A549 (cell line): ENCODE data around the gene HAUS3. TPM values are rescaled to one million over a fixed set of nuclear protein-coding genes. Genes with fewer than 3 reads are reported as not detected.

ENCODE experiments used
- ATAC-seq, 2 experiments: fragments of 200-7000 bp in 1 of 2; fragments of >200 bp in 1 of 2; cut with Nextera tagmentation in 1 of 2; cut with Tn5 transposase in 1 of 2; 3 replicates each; pipeline versions ENCODE4 v1.8.0 to v1.9.1; 2018 to 2020; ENCODE audit warnings: mild to moderate bottlenecking in 1 of 2, moderate library complexity in 1 of 2
- CTCF ChIA-PET: fragments of 300-600 bp; sonication (Branson Sonifier 250); formaldehyde crosslinking; extraction: SDS; loops from one replicate; lab custom pipeline; 2021; ENCODE audit warnings: antibody characterized with exemption, inconsistent platforms; lab: Yijun Ruan, JAX
- POLR2A ChIA-PET: fragments of 350-600 bp; formaldehyde crosslinking; extraction: SDS; loops from one replicate; lab custom pipeline; 2021; ENCODE audit warnings: antibody characterized with exemption, inconsistent platforms; lab: Yijun Ruan, JAX
- DNase-seq, 2 experiments: peaks; one replicate each; pipeline versions ENCODE4 v3.0.0 to v3.0.0-alpha.2; 2011 to 2016; ENCODE audit warnings: low read depth in 1 of 2, low spot score in 1 of 2
- FAIRE-seq: peaks from 2 replicates; lab custom pipeline; 2011; peaks lifted over from hg19 to GRCh38; lab: Jason Lieb, UNC
- H3K27ac ChIP-seq, 2 experiments: fragments of >200 bp; sonication (Bioruptor Twin); formaldehyde crosslinking; 3 replicates each; pipeline ENCODE4 v1.5.1; 2016 to 2017
- H3K4me1 ChIP-seq: fragments of >200 bp; sonication (Bioruptor Twin); formaldehyde crosslinking; 3 replicates; pipeline ENCODE4 v1.6.1; 2016
- H3K4me2 ChIP-seq: fragments of >200 bp; sonication (Bioruptor Twin); formaldehyde crosslinking; 3 replicates; pipeline ENCODE4 v1.6.1; 2016
- H3K4me3 ChIP-seq: fragments of >200 bp; sonication (Bioruptor Twin); formaldehyde crosslinking; 3 replicates; pipeline ENCODE4 v1.5.1; 2016
- H3K9me3 ChIP-seq: fragments of >200 bp; sonication (Bioruptor Twin); formaldehyde crosslinking; 3 replicates; pipeline ENCODE4 v1.6.1; 2016
- ATOH8 ChIP-seq: fragments of 250-450 bp; sonication (Bioruptor Pico); IDR thresholded peaks from 2 replicates; pipeline ENCODE4 v1.5.0; 2020; ENCODE audit warnings: low read depth, mild to moderate bottlenecking, moderate library complexity
- BHLHE40 ChIP-seq: IDR thresholded peaks from 2 replicates; pipeline ENCODE4 v1.6.1; 2012; ENCODE audit warnings: low read depth, low read length, inconsistent platforms
- CEBPB ChIP-seq, 2 experiments: fragments of >200 bp in 1 of 2; sonication (Bioruptor Twin) in 1 of 2; formaldehyde crosslinking in 1 of 2; IDR thresholded peaks; 2 replicates each; pipeline ENCODE4 v1.6.1; 2012 to 2016
- CHD2 ChIP-seq: fragments of 150-350 bp; IDR thresholded peaks from 2 replicates; pipeline ENCODE4 v1.6.1; 2014; ENCODE audit warnings: low read length; ENCODE audit not compliant: partially characterized antibody
- CHD4 ChIP-seq: fragments of 200-600 bp; sonication (generic); IDR thresholded peaks from 2 replicates; pipeline ENCODE4 v1.6.1; 2016; ENCODE audit warnings: antibody characterized with exemption, mild to moderate bottlenecking, borderline replicate concordance
- E2F6 ChIP-seq: IDR thresholded peaks from 2 replicates; pipeline ENCODE4 v1.6.1; 2012; ENCODE audit warnings: low read depth, borderline replicate concordance
- EHF ChIP-seq: fragments of 250-450 bp; sonication (Bioruptor Pico); IDR thresholded peaks from 2 replicates; pipeline ENCODE4 v1.5.0; 2020; ENCODE audit warnings: mild to moderate bottlenecking
- EP300 ChIP-seq, 2 experiments: fragments of >200 bp; sonication (Bioruptor Twin); formaldehyde crosslinking; IDR thresholded peaks; 2 replicates in 1 of 2; 3 replicates in 1 of 2; pipeline ENCODE4 v1.6.1; 2016 to 2017
- ESRRA ChIP-seq: fragments of 150-350 bp; IDR thresholded peaks from 2 replicates; pipeline ENCODE4 v1.6.1; 2014; ENCODE audit warnings: mild to moderate bottlenecking, low read length, borderline replicate concordance
- HMGXB4 ChIP-seq: fragments of 250-450 bp; sonication (Bioruptor Pico); IDR thresholded peaks from 2 replicates; pipeline ENCODE4 v1.5.0; 2021; ENCODE audit warnings: mild to moderate bottlenecking, moderate library complexity, borderline replicate concordance
- HOXA7 ChIP-seq: fragments of 250-450 bp; sonication (Bioruptor Pico); IDR thresholded peaks from 2 replicates; pipeline ENCODE4 v1.5.0; 2020; ENCODE audit warnings: mild to moderate bottlenecking, moderate library complexity
- HOXB13 ChIP-seq: fragments of 250-450 bp; sonication (Bioruptor Pico); IDR thresholded peaks from 2 replicates; pipeline ENCODE4 v1.5.0; 2020; ENCODE audit warnings: low read depth, mild to moderate bottlenecking, moderate library complexity
- JUNB ChIP-seq: fragments of >200 bp; sonication (Bioruptor Twin); formaldehyde crosslinking; IDR thresholded peaks from 2 replicates; pipeline ENCODE4 v1.6.1; 2016
- KDM1A ChIP-seq: fragments of 200-600 bp; sonication (generic); IDR thresholded peaks from 2 replicates; pipeline ENCODE4 v1.6.1; 2016; ENCODE audit warnings: low read depth, mild to moderate bottlenecking
- MAFK ChIP-seq: fragments of 450-650 bp; IDR thresholded peaks from 2 replicates; pipeline ENCODE4 v1.6.1; 2014; ENCODE audit not compliant: partially characterized antibody
- MAX ChIP-seq: IDR thresholded peaks from 2 replicates; pipeline ENCODE4 v1.6.1; 2012
- NPAS2 ChIP-seq: fragments of 250-450 bp; sonication (Bioruptor Pico); IDR thresholded peaks from 2 replicates; pipeline ENCODE4 v1.8.0; 2022; ENCODE audit warnings: mild to moderate bottlenecking, moderate library complexity, borderline replicate concordance
- POLR2A ChIP-seq: IDR thresholded peaks from 2 replicates; pipeline ENCODE4 v1.6.1; 2012; ENCODE audit warnings: mild to moderate bottlenecking, low read length
- RARB ChIP-seq: fragments of 250-450 bp; sonication (Bioruptor Pico); IDR thresholded peaks from 2 replicates; pipeline ENCODE4 v1.8.0; 2021; ENCODE audit warnings: mild to moderate bottlenecking, moderate library complexity
- SREBF2 ChIP-seq: fragments of 450-650 bp; IDR thresholded peaks from 2 replicates; pipeline ENCODE4 v1.6.1; 2014; ENCODE audit warnings: mild to moderate bottlenecking, moderate library complexity
- TFCP2L1 ChIP-seq: fragments of 250-450 bp; sonication (Bioruptor Pico); IDR thresholded peaks from 2 replicates; pipeline ENCODE4 v1.5.0; 2021; ENCODE audit warnings: mild to moderate bottlenecking
- TP53 ChIP-seq: fragments of 250-450 bp; sonication (Bioruptor Pico); IDR thresholded peaks from 2 replicates; pipeline ENCODE4 v1.5.0; 2021; ENCODE audit warnings: mild to moderate bottlenecking, moderate library complexity
- ZNF302 ChIP-seq: fragments of 250-450 bp; sonication (Bioruptor Pico); IDR thresholded peaks from 2 replicates; pipeline ENCODE4 v1.9.0; 2021; ENCODE audit warnings: inconsistent platforms, mild to moderate bottlenecking, moderate library complexity
- WGBS: methylation state at CpG from one replicate; pipeline ENCODE4 v1.1.6; 2017; ENCODE audit errors: missing lambda C conversion rate; 5-methylcytosine and 5-hydroxymethylcytosine counted together
- polyA plus RNA-seq, 4 experiments: library from polyadenylated mRNA; depleted of rRNA in 3 of 4; stranded (reverse); fragments of >200 nt; fragmentation: RNase III in 1 of 4; extraction: RNeasy Plus Mini Kit Qiagen cat#74134 plus additional on column Dnase treatment in 1 of 4; gene quantifications; 2 replicates in 3 of 4; 3 replicates in 1 of 4; pipeline ENCODE4 v1.2.3, GENCODE V29; 2011 to 2017

The HAUS3 gene
- polyA plus RNA-seq, 2 of the 4 experiments (the other 2 are of a cell fraction): 7.7 to 10.6 TPM

GRCh38 chr4:2269618-2270163 lies 27.8 kb upstream of the HAUS3 start:
- CTCF ChIA-PET: no interaction called here
- no peak overlapping the region for H3K4me3 ChIP-seq
- 58% methylated on average over 7 of the region's 12 CpGs for WGBS
- H3K27ac ChIP-seq: no peak overlapping the region
- no peak for TF ChIP-seq MAFK
- TF ChIP-seq EHF (CRISPR knock-in tag): no peak
- no peak for TF ChIP-seq HOXB13
- no peak for TF ChIP-seq ATOH8 (CRISPR knock-in tag)
- TF ChIP-seq HOXA7 (CRISPR knock-in tag): no peak
- TF ChIP-seq HMGXB4 (CRISPR knock-in tag): no peak
- no peaks in the 10 kb centered on the region for H3K4me1 ChIP-seq
- no peak for FAIRE-seq
- H3K4me2 ChIP-seq: no peak overlapping the region
- H3K9me3 ChIP-seq: no peaks in the 10 kb centered on the region
- no peak for DNase-seq
- POLR2A ChIA-PET: no interaction called here
- no peak for ATAC-seq

GRCh38 chr4:2269206-2269531 lies 27.2 kb upstream of the HAUS3 start:
- H3K4me3 ChIP-seq: no peak overlapping the region
- H3K27ac ChIP-seq: no peak overlapping the region
- no peak; a peak in 1 of 6 replicates for ATAC-seq
- TF ChIP-seq TP53 (no peak), BHLHE40 (no peak), TFCP2L1 (CRISPR knock-in tag) (no peak), KDM1A (no peak), RARB (CRISPR knock-in tag) (no peak), SREBF2 (no peak), MAX (no peak), JUNB (no peak), NPAS2 (CRISPR knock-in tag) (no peak), ESRRA (no peak), POLR2A (no peak), CHD4 (no peak)
- TF ChIP-seq, all 56 proteins: peak for 0
- no peak for FAIRE-seq
- Histone ChIP-seq H3K4me2 (no peak overlapping the region), H3K4me1 (no peaks in the 10 kb centered on the region), H3K9me3 (no peaks in the 10 kb centered on the region)
- ChIA-PET POLR2A (no interaction called here), CTCF (no interaction called here)
- no peak for DNase-seq
- 87% methylated on average over 2 of the region's 6 CpGs for WGBS

- no peaks in the 10 kb centered on the region for H3K4me1 ChIP-seq
- ChIA-PET POLR2A (no interaction called here), CTCF (no interaction called here)
- DNase-seq: no peak
- TF ChIP-seq EP300 (IDR thresholded peaks at IDR 0.05) (no peak), E2F6 (no peak), ESRRA (no peak), CHD2 (no peak), CEBPB (IDR thresholded peaks at IDR 0.05) (no peak), ZNF302 (CRISPR knock-in tag) (no peak), BHLHE40 (no peak), JUNB (no peak)
- WGBS: 72% methylated on average over 12 of the region's 22 CpGs
- H3K4me2 ChIP-seq: no peak overlapping the region
- FAIRE-seq: no peak
- no peak overlapping the region for H3K27ac ChIP-seq
- no peak overlapping the region for H3K4me3 ChIP-seq
- no peak for ATAC-seq
- H3K9me3 ChIP-seq: no peaks in the 10 kb centered on the region
Observed at GRCh38 chr4:2268357-2269205, 26.7 kb upstream of the HAUS3 start.
